GM20431 (cell line): ENCODE data around the gene HOOK2.

Experiments
- in situ Hi-C: fragments of 300-500 bp; cut with MseI, MboI; formaldehyde crosslinking; loops from one replicate; pipeline ENCODE4 v1.15.0; 2020; ENCODE audit warnings: low sequenced_read_pairs; ENCODE audit not compliant: unreplicated experiment

The HOOK2 gene

GRCh38 chr19:12794196-12794941, 19.0 kb upstream of the HOOK2 start:
- in situ Hi-C loops: no loop called here

- in situ Hi-C loops: no loop called here
These were observed 18.2 kb upstream of the HOOK2 start for GRCh38 chr19:12793290-12794195.

- in situ Hi-C loops: no loop called here
These were observed 17.5 kb upstream of the HOOK2 start for GRCh38 chr19:12792853-12793289.

- in situ Hi-C loops: no loop called here
These were observed 16.9 kb upstream of the HOOK2 start for GRCh38 chr19:12792051-12792852.

- in situ Hi-C loops: no loop called here
These were observed 16.1 kb upstream of the HOOK2 start, which contains the start of gene JUNB for GRCh38 chr19:12791345-12792050. JUNB (plus strand) TSS chr19:12791486; CDS start chr19:12791772, 286 bp downstream.

- in situ Hi-C loops: no loop called here
These were observed 15.4 kb upstream of the HOOK2 start for GRCh38 chr19:12790628-12791344.

GRCh38 chr19:12789904-12790619, 14.7 kb upstream of the HOOK2 start:
- in situ Hi-C loops: no loop called here

GRCh38 chr19:12789098-12789903, 13.9 kb upstream of the HOOK2 start:
- in situ Hi-C loops: no loop called here

GRCh38 chr19:12788682-12789097, 13.3 kb upstream of the HOOK2 start:
- in situ Hi-C loops: no loop called here

GRCh38 chr19:12788042-12788681, 12.8 kb upstream of the HOOK2 start:
- in situ Hi-C loops: no loop called here

GRCh38 chr19:12787458-12787857, 12.1 kb upstream of the HOOK2 start:
- in situ Hi-C loops: no loop called here

- in situ Hi-C loops: no loop called here
These were observed 11.6 kb upstream of the HOOK2 start for GRCh38 chr19:12786952-12787351.

GRCh38 chr19:12786141-12786870, 11.0 kb upstream of the HOOK2 start:
- in situ Hi-C loops: no loop called here

- in situ Hi-C loops: no loop called here
These were observed 10.2 kb upstream of the HOOK2 start for GRCh38 chr19:12785431-12786031.

GRCh38 chr19:12784871-12785430, 9.6 kb upstream of the HOOK2 start:
- in situ Hi-C loops: no loop called here

GRCh38 chr19:12784394-12784870, 9.1 kb upstream of the HOOK2 start:
- in situ Hi-C loops: no loop called here
